ENCODE data around the gene MRPL51.
A peak's percentile ranks its signal among the peaks of the same experiment; 100 is the strongest.

Gene MRPL51

DNA sequence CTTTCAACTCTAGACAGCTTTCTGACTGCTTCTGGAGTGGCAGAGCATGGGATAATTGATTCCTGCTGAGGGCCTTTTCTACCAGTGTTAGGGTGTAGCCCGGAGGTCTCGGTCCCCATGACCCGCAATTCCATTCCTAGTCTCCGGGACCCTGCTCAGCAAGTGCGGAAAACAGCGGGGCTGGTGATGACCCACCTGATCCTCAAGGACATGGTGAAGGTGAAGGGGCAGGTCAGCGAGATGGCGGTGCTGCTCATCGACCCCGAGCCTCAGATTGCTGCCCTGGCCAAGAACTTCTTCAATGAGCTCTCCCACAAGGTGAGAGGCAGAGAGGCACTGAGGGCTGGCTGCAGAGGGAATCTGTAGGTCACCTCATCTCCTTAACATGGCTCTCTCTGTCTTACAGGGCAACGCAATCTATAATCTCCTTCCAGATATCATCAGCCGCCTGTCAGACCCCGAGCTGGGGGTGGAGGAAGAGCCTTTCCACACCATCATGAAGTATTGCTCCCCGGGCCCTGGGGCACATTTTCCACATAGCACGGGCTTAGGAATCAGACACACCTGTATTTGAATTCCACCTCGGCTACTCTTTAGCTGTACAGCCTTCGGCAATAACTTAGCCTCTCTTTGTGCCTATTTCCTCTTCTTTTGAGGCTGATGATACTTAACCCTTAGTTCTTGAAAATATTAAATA lies 35.6 kb upstream of the MRPL51 start:
- DNase-seq (ENCODE audit: low read depth), result no peak
- no peaks in the 10 kb centered on the region for H3K9me3 ChIP-seq (ENCODE audit: control insufficient read depth, low read length)
- no peaks in the 10 kb centered on the region for H3K27me3 ChIP-seq (replicated peaks; ENCODE audit: control insufficient read depth, insufficient read depth, low read length)
- no peak overlapping the region for H3K4me3 ChIP-seq (ENCODE audit: low read length)
- peaks cover 18% of the 10 kb centered on the region for H3K4me1 ChIP-seq (ENCODE audit: control insufficient read depth, insufficient read depth, low read length)
- H3K9ac ChIP-seq (ENCODE audit: low read length), result no peak overlapping the region
- peaks cover 74% of the 10 kb centered on the region for H3K36me3 ChIP-seq (ENCODE audit: control insufficient read depth, insufficient read depth, low read length, severe bottlenecking)

DNA sequence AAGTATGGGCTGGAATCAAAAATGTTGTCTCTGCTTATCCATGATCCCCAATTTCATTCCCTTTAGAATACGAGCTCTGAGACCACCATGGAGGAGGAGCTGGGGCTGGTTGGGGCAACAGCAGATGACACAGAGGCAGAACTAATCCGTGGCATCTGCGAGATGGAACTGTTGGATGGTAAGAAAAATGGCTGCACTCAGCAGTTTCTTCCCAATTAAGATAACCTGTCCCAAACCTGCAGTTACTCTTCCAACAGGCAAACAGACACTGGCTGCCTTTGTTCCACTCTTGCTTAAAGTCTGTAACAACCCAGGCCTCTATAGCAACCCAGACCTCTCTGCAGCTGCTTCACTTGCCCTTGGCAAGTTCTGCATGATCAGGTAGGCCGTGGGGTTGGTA lies 34.6 kb upstream of the MRPL51 start:
- Histone ChIP-seq H3K9ac (ENCODE audit: low read length) (no peak overlapping the region), H3K36me3 (ENCODE audit: control insufficient read depth, insufficient read depth, low read length, severe bottlenecking) (peaks cover 84% of the 10 kb centered on the region), H3K9me3 (ENCODE audit: control insufficient read depth, low read length) (no peaks in the 10 kb centered on the region), H3K27me3 (replicated peaks; ENCODE audit: control insufficient read depth, insufficient read depth, low read length) (no peaks in the 10 kb centered on the region), H3K4me1 (ENCODE audit: control insufficient read depth, insufficient read depth, low read length) (peaks cover 9% of the 10 kb centered on the region), H3K4me3 (ENCODE audit: low read length) (no peak overlapping the region)
- DNase-seq (ENCODE audit: low read depth), result no peak

DNA sequence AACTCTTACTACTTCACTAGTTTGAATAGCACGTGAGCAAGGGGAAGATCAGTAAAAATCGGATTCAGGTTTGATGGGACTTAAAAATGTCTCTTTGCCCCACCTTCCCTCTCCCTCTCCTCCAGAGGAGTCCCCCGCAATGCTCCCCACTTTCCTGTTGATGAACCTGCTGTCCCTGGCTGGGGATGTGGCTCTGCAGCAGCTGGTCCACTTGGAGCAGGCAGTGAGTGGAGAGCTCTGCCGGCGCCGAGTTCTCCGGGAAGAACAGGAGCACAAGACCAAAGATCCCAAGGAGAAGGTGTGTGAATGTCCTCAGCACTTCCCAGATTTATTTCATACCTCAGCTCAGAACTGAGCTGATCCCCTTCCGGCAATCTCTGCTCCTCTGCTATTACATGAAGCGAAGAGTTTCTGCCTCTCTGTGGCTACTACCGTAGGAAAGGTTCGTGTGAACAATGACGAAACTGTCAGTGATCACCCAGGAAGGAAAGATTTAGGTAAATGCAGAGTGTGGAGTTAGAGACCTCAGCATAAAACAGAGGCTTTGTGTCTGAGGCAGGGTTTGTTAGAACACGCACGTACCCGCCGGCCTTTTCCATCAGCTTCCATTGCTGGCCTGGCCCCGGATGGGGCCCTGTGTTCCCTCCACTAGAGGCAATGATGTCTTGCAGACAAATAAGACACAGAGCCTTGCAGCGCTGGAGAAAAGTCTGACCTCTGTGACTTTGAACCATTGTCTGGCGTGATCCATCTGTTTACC lies 33.9 kb upstream of the MRPL51 start:
- H3K4me3 ChIP-seq (ENCODE audit: low read length), result no peak overlapping the region
- H3K27me3 ChIP-seq (replicated peaks; ENCODE audit: control insufficient read depth, insufficient read depth, low read length), result no peaks in the 10 kb centered on the region
- DNase-seq (ENCODE audit: low read depth), result no peak
- H3K36me3 ChIP-seq (ENCODE audit: control insufficient read depth, insufficient read depth, low read length, severe bottlenecking), result peaks cover 92% of the 10 kb centered on the region
- H3K9me3 ChIP-seq (ENCODE audit: control insufficient read depth, low read length), result no peaks in the 10 kb centered on the region
- no peak overlapping the region for H3K9ac ChIP-seq (ENCODE audit: low read length)
- H3K4me1 ChIP-seq (ENCODE audit: control insufficient read depth, insufficient read depth, low read length), result peaks cover 2% of the 10 kb centered on the region

DNA sequence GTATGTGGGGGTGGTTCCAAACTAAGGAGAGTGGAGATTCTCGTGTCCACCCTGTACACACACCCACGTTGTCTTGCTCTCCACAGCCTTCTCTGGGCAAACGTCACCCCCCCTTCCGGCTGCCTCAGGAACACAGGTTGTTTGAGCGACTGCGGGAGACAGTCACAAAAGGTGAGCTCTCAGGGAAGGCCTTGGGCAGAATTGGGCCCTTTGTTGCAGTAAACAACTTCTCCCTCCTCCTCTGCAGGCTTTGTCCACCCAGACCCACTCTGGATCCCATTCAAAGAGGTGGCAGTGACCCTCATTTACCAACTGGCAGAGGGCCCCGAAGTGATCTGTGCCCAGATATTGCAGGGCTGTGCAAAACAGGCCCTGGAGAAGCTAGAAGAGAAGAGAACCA lies 33.1 kb upstream of the MRPL51 start:
- Histone ChIP-seq H3K9me3 (ENCODE audit: control insufficient read depth, low read length) (no peaks in the 10 kb centered on the region), H3K9ac (ENCODE audit: low read length) (no peak overlapping the region), H3K4me3 (ENCODE audit: low read length) (no peak overlapping the region), H3K4me1 (ENCODE audit: control insufficient read depth, insufficient read depth, low read length) (no peaks in the 10 kb centered on the region), H3K36me3 (ENCODE audit: control insufficient read depth, insufficient read depth, low read length, severe bottlenecking) (peaks cover 98% of the 10 kb centered on the region), H3K27me3 (replicated peaks; ENCODE audit: control insufficient read depth, insufficient read depth, low read length) (no peaks in the 10 kb centered on the region)
- no peak for DNase-seq (ENCODE audit: low read depth)

DNA sequence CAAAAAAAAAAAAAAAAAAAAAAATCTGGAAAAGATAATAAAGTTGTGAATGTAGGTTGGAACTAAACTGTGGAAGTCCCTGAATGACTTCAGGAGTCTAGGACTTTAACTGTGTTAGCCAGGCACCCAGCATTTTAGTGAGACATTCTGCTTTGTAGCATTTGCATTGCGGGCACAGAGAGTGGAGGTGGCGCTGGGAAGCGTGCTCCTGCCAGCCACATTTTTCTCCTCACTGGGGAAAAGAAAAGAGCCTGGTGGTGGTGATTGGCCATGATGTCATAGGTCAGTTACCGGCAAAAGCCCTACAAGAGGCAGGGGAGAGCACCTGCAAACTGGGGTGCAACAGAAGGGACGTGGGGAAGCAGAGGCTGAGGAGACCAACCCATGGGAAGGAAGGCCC lies 31.6 kb upstream of the MRPL51 start:
- Histone ChIP-seq H3K27me3 (replicated peaks; ENCODE audit: control insufficient read depth, insufficient read depth, low read length) (no peaks in the 10 kb centered on the region), H3K4me1 (ENCODE audit: control insufficient read depth, insufficient read depth, low read length) (no peaks in the 10 kb centered on the region), H3K36me3 (ENCODE audit: control insufficient read depth, insufficient read depth, low read length, severe bottlenecking) (peaks cover 94% of the 10 kb centered on the region), H3K9ac (ENCODE audit: low read length) (no peak overlapping the region), H3K4me3 (ENCODE audit: low read length) (no peak overlapping the region), H3K9me3 (ENCODE audit: control insufficient read depth, low read length) (no peaks in the 10 kb centered on the region)
- no peak for DNase-seq (ENCODE audit: low read depth)

DNA sequence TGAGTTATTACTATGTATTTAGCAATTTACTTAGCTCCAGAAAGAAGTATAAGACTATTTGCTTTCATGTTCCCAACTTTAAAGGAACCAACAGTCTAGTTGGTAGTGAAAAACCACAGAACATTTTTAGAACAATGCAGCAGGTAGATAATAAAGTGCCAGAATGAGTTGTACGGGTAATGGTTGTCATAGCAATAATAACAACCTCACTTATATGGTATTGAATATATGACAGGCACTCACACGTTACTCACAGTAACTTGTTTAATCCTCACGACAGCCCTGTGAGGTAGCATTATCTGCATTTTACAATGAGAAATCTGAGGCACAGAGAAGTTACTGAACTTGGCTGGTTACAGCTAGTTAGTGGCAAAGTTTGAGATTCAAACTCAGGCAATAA lies 30.6 kb upstream of the MRPL51 start:
- H3K9ac ChIP-seq (ENCODE audit: low read length), result no peak overlapping the region
- H3K9me3 ChIP-seq (ENCODE audit: control insufficient read depth, low read length), result no peaks in the 10 kb centered on the region
- peaks cover 85% of the 10 kb centered on the region for H3K36me3 ChIP-seq (ENCODE audit: control insufficient read depth, insufficient read depth, low read length, severe bottlenecking)
- H3K4me1 ChIP-seq (ENCODE audit: control insufficient read depth, insufficient read depth, low read length), result no peaks in the 10 kb centered on the region
- no peak overlapping the region for H3K4me3 ChIP-seq (ENCODE audit: low read length)
- DNase-seq (ENCODE audit: low read depth), result no peak
- H3K27me3 ChIP-seq (replicated peaks; ENCODE audit: control insufficient read depth, insufficient read depth, low read length), result no peaks in the 10 kb centered on the region

DNA sequence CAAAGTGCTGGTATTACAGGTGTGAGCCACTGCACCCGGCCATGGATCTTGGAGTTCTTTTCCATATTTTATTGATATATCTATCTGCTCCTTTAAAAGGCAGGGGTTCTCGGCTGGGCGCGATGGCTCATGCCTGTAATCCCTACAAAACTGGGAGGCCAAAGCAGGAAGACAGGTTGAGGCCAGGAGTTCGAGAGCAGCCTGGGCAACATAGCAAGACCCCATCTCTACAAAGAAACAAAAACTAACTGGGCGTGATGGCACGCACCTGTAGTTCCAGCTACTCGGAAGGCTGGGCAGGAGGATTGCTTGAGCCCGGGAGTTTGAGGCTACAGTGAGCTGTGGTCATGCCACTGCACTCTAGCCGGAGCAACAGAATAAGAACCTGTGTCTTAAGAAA lies 29.1 kb upstream of the MRPL51 start:
- Histone ChIP-seq H3K9ac (ENCODE audit: low read length) (no peak overlapping the region), H3K9me3 (ENCODE audit: control insufficient read depth, low read length) (no peaks in the 10 kb centered on the region), H3K4me1 (ENCODE audit: control insufficient read depth, insufficient read depth, low read length) (no peaks in the 10 kb centered on the region), H3K27me3 (replicated peaks; ENCODE audit: control insufficient read depth, insufficient read depth, low read length) (no peaks in the 10 kb centered on the region), H3K36me3 (ENCODE audit: control insufficient read depth, insufficient read depth, low read length, severe bottlenecking) (peaks cover 80% of the 10 kb centered on the region), H3K4me3 (ENCODE audit: low read length) (no peak overlapping the region)
- DNase-seq (ENCODE audit: low read depth), result no peak

DNA sequence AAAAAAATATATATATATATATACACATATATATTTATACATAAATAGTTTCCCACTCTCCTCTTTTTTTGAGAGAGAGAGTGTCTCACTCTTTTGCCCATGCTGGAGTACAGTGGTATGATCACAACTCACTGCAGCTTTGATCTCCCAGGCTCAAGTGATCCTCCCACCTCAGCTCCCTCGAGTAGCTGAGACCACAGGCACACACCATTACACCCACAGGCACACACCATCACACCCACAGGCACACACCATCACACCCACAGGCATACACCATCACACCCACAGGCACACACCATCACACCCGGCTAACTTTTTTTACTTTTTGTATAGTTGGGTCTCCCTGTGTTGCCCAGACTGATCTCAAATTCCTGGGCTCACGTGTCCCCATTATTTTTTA lies 27.1 kb upstream of the MRPL51 start:
- Histone ChIP-seq H3K9ac (ENCODE audit: low read length) (no peak overlapping the region), H3K4me3 (ENCODE audit: low read length) (no peak overlapping the region), H3K4me1 (ENCODE audit: control insufficient read depth, insufficient read depth, low read length) (no peaks in the 10 kb centered on the region), H3K27me3 (replicated peaks; ENCODE audit: control insufficient read depth, insufficient read depth, low read length) (no peaks in the 10 kb centered on the region), H3K36me3 (ENCODE audit: control insufficient read depth, insufficient read depth, low read length, severe bottlenecking) (peaks cover 74% of the 10 kb centered on the region), H3K9me3 (ENCODE audit: control insufficient read depth, low read length) (no peaks in the 10 kb centered on the region)
- DNase-seq (ENCODE audit: low read depth), result no peak

DNA sequence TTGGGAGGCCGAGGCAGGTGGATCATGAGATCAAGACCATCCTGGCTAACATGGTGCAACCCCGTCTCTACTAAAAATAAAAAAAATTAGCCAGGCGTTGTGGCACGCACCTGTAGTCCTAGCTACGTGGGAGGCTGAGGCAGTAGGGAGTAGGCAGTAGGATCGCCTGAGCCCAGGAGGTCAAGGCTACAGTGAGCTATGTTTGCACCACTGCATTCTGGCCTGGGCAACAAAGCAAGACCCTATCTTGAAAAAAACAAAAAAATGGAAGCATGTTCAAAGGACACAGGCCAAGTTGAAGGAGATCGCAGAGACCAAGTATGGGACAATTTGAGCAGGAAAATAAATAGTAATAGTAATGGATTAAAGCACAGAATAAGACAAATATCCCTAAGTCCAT lies 15.0 kb upstream of the MRPL51 start:
- Histone ChIP-seq H3K9ac (ENCODE audit: low read length) (no peak overlapping the region), H3K4me3 (ENCODE audit: low read length) (no peak overlapping the region), H3K27me3 (replicated peaks; ENCODE audit: control insufficient read depth, insufficient read depth, low read length) (no peaks in the 10 kb centered on the region), H3K4me1 (ENCODE audit: control insufficient read depth, insufficient read depth, low read length) (no peaks in the 10 kb centered on the region), H3K36me3 (ENCODE audit: control insufficient read depth, insufficient read depth, low read length, severe bottlenecking) (peaks cover 11% of the 10 kb centered on the region), H3K9me3 (ENCODE audit: control insufficient read depth, low read length) (no peaks in the 10 kb centered on the region)
- DNase-seq (ENCODE audit: low read depth), result no peak

DNA sequence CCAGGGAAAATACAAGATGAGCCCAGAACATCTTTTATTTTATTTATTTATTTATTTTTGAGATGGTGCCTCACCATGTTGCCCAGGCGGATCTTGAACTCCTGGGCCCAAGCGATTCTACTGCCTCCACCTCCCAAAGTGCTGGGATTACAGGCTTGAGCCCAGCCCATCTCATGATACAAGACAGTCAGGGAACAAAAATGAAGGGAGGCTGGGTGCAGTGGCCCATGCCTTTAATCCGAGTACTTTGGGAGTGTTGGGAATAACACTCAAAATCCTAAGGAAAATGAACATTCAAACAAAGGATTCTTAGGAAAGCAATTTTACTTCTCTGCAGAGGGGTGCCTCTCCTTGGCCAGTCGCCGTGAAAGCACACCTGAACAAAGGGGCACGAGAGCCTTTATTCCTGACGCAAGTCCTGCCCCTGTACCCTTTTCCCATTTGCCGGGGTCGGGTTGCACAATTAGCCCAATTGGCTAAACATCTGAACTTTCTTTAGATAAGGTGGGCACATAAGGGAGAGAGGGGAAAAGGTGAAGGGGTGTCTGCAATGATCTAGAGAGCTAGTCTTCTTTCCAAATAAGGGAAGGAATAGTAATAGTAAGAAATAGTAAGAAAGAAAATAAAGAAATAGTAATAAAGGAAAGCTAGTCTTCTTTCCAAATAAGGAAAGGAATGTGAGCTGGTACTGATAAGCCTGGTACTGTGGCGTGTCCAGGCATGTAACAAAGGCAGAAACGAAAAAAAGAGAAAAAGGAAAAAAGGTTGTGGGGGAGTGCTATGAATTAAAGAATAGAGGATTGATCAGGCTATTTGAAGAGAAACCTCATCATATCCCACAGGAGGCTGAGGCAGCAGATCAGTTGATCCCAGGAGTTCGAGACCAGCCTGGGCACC lies 14.3 kb upstream of the MRPL51 start:
- Histone ChIP-seq H3K9ac (ENCODE audit: low read length) (no peak overlapping the region), H3K9me3 (ENCODE audit: control insufficient read depth, low read length) (no peaks in the 10 kb centered on the region), H3K27me3 (replicated peaks; ENCODE audit: control insufficient read depth, insufficient read depth, low read length) (no peaks in the 10 kb centered on the region), H3K4me3 (ENCODE audit: low read length) (no peak overlapping the region), H3K4me1 (ENCODE audit: control insufficient read depth, insufficient read depth, low read length) (no peaks in the 10 kb centered on the region), H3K36me3 (ENCODE audit: control insufficient read depth, insufficient read depth, low read length, severe bottlenecking) (peaks cover 12% of the 10 kb centered on the region)
- DNase-seq (ENCODE audit: low read depth), result peak; percentile 33

DNA sequence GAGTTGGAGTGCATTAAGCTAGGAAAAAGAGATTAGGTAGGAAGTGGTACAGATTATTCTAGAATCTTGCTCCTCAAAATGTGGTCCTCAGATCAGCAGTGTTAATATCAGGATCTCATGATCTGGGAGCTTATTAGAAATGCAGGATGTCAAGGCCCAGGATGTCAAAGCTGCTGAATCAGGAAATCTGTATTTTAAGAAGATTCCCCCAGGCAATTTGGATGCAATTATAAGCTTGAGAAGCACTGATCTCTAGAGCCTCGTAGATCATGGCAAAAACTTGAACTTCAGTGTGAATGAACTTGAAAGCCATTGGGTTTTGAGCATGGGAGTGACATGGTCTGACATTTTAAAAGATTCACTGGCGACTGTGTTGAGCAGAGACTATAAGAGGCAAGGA lies 7.4 kb upstream of the MRPL51 start:
- Histone ChIP-seq H3K9me3 (ENCODE audit: control insufficient read depth, low read length) (no peaks in the 10 kb centered on the region), H3K9ac (ENCODE audit: low read length) (no peak overlapping the region), H3K36me3 (ENCODE audit: control insufficient read depth, insufficient read depth, low read length, severe bottlenecking) (peaks cover 22% of the 10 kb centered on the region), H3K27me3 (replicated peaks; ENCODE audit: control insufficient read depth, insufficient read depth, low read length) (no peaks in the 10 kb centered on the region), H3K4me1 (ENCODE audit: control insufficient read depth, insufficient read depth, low read length) (no peaks in the 10 kb centered on the region), H3K4me3 (ENCODE audit: low read length) (no peak overlapping the region)
- no peak for DNase-seq (ENCODE audit: low read depth)

All from adipocyte (in vitro differentiated cells).